GM19467 (cell line): ENCODE results near the gene RFXANK.
"Not testable (repeated sequence)": the region's sequence is repeated elsewhere in the genome, so short reads cannot be mapped to it uniquely, and the experiment has no call there.

Experiments
- ATAC-seq: cut with Tn5 transposase; IDR thresholded peaks from one replicate; pipeline ENCODE4 v1.9.1; 2021; ENCODE audit warnings: mild to moderate bottlenecking, moderate library complexity; ENCODE audit not compliant: unreplicated experiment

Gene RFXANK

GRCh38 chr19:19204181-19204580 is 12.1 kb downstream of the RFXANK start:
- no peak for ATAC-seq

GRCh38 chr19:19205416-19206410 is 13.7 kb downstream of the RFXANK start:
- no peak for ATAC-seq

- no peak for ATAC-seq
These were observed 14.9 kb downstream of the RFXANK start for GRCh38 chr19:19206938-19207337.

GRCh38 chr19:19207637-19208572 is 15.8 kb downstream of the RFXANK start:
- no peak for ATAC-seq

- no peak for ATAC-seq
These were observed 17.3 kb downstream of the RFXANK start for GRCh38 chr19:19209372-19209771.

GRCh38 chr19:19211499-19212420 is 19.7 kb downstream of the RFXANK start, which contains the start of gene NCAN:
Gene NCAN (plus strand): TSS chr19:19211958. CDS start chr19:19216954, 4,996 bp downstream.
- no peak for ATAC-seq

GRCh38 chr19:19212916-19213315 is 20.9 kb downstream of the RFXANK start:
- ATAC-seq, result no peak

GRCh38 chr19:19213426-19214158 is 21.5 kb downstream of the RFXANK start:
- no peak for ATAC-seq

GRCh38 chr19:19214159-19214490 is 22.1 kb downstream of the RFXANK start:
- ATAC-seq, result no peak

- no peak for ATAC-seq
These were observed 22.8 kb downstream of the RFXANK start for GRCh38 chr19:19214892-19215291.

- no peak for ATAC-seq
These were observed 23.7 kb downstream of the RFXANK start for GRCh38 chr19:19215792-19216191.

GRCh38 chr19:19217099-19217498 is 25.0 kb downstream of the RFXANK start:
- no peak for ATAC-seq

- ATAC-seq, result no peak
These were observed 26.9 kb downstream of the RFXANK start for GRCh38 chr19:19218911-19219310.

GRCh38 chr19:19221000-19221399 is 28.9 kb downstream of the RFXANK start:
- ATAC-seq, result not testable (repeated sequence)

- ATAC-seq, result no peak
These were observed 31.0 kb downstream of the RFXANK start for GRCh38 chr19:19223060-19223459.

GRCh38 chr19:19223636-19224035 is 31.6 kb downstream of the RFXANK start:
- ATAC-seq, result no peak

GRCh38 chr19:19224150-19224851 is 32.2 kb downstream of the RFXANK start:
- ATAC-seq, result no peak

- no peak for ATAC-seq
These were observed 32.9 kb downstream of the RFXANK start for GRCh38 chr19:19224852-19225494.

GRCh38 chr19:19226204-19226603 is 34.1 kb downstream of the RFXANK start:
- ATAC-seq, result no peak
